SKM-1 treated with dmso at 0.1 percent for 144 hours (cell line): ENCODE results near the gene RNF20.
"Not testable (repeated sequence)": the region's sequence is repeated elsewhere in the genome, so short reads cannot be mapped to it uniquely, and the experiment has no call there.

Experiments
- DNase-seq: peaks from one replicate; lab custom pipeline; 2025; ENCODE audit not compliant: unreplicated experiment; lab: John Stamatoyannopoulos, UW

The RNF20 gene

DNA sequence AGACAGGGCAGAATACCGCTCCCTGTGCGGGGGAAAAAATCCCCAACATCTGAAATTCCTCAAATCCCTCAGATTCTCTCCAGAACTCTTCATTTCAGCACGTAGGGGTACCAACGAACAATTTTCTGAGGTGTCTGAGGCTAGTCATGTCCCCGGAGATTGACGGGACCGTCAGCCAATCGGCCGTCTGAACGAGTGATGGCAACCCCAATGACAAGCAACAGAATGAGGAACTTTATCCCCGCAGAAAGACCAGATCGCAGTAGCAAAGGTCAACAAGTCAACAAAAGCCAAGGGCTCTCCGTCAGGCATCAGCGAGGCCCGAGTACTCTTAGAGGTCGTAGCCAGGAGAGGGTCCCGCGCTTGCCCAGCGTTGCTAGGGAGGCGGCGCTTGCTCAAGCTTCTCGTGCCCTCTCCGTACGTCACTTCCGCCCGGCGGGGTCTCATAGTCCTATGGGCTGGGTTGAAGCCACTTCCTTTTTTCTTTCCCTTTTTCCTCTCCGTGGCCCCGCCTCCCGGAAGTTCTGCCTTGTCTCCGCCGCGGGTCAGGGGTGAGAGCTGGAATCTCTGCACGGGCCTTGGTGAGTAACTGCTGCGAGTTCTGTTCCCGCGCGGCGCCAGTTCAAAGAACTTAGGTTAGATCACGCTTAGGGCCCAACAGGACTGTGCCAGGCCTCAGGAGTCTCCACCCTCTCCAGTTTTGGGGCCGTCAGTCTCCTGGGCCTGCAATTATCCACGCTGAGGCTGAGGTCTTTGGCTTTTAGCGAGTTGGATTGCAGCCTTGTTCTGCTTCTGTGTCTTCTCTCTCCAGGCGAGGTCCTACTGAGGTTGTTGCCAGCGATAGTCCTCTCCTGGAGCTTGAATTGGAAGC is at the start of gene RNF20:
TSS of gene RNF20 (plus strand) at position 520 of the 871 bp plus-strand sequence. CDS start 1,571 bp downstream, outside the sequence.
- peak; percentile 86 for DNase-seq

DNA sequence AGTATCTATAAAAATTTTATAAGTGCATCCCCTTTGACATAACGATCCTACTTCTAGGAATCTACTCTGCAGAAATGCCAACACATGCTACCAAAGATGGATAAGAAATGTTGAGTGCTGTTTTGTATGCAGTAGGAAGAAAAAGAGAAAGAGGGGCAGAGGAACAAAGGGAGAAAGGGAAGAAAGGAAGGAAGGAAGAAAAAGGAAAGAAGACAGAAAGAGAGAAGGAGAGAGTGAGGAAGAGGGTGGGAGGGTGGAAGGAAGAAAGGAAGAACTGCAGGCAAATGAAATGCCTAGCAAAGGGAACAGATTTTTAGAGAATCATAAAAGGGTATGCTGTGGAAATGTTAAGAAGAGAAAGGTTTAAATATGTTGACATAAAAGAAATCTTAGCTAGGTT is 49.6 kb upstream of the RNF20 start:
- no peak for DNase-seq

DNA sequence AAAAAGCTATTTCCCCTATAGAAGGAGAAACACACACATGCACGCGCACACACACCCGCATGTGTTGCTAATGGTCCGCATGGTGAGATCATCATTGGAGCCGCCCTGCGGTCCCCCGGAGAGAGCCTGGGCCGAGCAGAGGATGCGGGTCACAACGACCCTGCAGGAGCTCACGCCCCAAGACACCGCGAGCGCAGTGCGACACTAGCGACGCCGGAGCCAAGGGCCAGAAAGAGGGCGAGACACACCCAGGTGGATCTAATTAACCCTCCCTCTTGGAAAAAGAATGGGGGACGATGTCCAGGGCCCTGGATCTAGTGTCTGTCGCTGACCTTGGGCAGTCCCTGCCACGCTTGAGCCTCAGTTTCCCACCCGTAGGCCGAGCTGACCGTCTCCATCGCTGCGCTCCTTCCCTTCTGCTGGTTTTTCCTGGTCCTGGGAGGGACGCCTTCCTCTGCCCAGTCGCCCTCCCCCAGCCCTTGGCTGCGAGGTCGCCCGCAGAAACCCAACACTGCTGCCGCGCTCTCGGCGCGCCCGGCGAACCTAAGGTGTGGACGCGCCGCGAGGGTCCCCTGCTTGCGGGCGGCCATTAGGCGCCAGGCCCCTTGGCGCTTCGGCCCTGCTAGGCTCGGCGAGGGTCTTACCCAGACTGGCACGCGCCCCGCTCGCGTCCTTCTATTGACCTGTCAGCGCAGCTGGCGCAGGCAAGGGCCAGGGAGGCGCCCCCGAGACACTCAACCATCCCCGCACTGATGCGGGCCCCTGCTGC is 47.5 kb upstream of the RNF20 start:
- DNase-seq: no peak

DNA sequence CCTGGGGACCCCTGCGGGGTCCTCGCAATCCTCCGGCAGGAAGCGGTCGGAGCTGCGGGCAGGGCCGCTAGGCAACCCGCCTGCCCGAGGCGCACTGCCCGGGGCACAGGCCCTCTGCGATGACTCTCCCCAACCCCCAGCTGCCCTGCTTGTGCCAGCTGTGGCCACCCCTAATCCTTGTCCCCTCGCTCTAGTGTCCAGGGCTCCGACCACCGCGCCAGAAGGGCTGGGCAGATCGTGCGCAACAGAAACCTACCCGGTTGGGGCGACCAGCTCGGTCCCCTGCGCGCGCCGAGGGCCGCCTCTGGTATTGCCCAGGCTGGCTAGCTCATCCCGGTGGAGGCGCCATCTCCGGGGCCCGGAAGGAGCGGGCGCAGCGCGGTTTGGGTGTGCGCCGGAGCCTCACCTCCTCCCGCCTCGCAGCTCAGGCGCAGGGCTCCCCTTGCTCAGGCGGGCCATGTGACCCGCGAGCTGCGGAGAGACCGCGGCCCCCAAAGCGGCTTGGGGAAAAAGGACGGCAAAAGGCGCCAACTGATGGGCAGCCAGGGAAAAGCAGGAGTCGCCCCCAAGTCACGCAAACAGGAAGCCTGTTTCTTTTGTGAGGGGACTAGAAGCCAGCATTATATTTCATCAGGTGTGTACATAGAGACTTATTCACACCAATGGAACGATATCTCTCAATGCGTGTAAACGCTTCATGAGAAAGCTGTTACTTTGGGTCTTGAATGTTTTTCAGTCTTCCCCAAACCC is 46.8 kb upstream of the RNF20 start:
- DNase-seq: no peak

DNA sequence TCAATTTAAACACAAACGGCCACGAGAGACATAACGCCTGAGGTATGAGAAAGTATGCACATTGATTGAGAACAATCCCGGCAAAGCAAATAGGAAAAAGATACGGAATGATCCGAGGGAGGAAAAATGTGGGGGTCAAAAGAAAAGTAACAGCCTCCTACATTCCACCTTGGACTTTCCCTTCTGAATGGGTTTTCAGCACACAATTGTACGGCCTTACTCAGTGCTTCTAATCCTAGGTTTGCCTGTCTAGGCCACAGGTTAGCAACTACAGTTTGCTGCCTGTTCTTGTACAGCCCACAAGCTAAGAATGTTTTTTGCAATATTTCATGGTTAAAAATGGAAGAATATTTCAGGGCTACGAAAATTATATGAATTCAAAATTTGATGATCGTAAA is 46.2 kb upstream of the RNF20 start:
- DNase-seq: no peak

DNA sequence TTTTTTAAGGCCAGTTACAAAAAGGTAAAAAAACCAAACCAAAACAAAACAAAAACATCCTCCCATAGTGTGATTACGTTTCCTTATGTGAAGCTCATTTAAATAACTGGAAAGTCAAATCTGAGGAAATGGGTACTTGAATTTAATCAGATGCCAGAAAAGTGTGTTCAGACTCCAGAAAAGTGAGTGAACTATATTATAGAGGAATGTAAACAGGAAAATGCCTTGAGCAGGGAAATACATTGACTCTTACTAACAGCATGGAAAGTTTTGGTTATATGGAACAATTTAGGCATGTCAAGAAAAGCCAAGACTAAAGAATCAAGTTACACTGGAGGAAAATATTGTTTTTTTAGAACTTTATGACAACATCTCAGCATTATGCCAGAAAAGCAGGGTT is 37.8 kb upstream of the RNF20 start:
- no peak for DNase-seq

DNA sequence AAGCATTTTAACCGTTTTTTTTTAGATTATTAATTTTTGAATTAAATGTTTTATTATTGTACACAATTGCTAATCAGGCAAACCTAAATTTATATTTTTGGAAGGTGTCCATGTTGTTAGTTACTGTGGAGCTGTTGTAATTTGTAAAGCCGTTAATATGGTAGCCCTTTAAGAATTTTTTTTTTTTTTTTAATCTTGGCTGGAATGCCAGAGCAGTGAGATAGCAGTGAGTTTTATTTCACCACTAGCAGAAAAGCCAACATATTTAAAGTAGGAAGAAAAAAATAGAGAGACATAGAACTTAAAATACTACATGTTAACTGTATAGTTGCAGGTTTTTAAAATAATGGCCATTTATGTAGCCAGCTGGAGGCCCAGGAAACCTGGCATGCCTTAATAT is 35.3 kb upstream of the RNF20 start:
- DNase-seq: no peak

DNA sequence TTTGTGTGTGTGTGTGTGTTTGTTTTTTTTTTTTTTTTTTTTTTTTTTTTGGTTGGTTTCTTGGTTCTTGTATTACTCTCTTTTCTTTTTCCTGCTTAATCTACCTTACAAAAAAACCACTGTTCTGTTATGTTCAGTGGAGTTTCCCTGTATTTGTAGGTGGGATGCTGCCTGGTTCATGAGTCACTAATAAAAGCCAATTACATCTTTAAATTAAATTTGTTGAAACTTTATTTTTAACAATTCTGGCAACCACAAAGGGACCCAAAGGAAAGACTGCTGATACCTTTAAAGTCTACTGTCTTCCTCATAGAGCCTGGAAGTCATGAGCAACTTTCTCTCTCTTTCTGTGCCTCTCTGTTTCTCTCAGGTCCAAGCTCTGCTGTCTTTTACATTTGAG is 29.5 kb upstream of the RNF20 start:
- DNase-seq: no peak

DNA sequence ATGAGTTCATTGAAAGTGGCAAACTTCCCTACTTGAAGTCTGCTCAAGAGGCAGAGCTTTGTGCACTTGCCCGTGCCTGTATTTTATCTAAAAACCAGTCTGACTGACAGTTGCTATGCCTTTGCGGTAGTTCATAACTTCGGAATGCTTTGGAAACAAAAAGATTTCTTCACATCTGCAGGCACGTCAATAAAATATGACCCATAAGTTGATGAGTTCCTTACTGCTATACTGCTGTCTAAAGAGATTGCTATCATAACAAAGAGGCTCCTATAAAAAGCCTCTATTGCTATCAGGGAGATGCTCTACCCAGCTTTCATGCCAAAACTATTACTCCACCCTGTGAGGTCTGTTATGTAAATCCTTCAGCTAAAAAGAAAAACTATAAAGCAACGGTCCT is 25.4 kb upstream of the RNF20 start:
- DNase-seq: no peak

- no peak for DNase-seq
These were observed 24.1 kb upstream of the RNF20 start for GRCh38 chr9:101509572-101509971.

DNA sequence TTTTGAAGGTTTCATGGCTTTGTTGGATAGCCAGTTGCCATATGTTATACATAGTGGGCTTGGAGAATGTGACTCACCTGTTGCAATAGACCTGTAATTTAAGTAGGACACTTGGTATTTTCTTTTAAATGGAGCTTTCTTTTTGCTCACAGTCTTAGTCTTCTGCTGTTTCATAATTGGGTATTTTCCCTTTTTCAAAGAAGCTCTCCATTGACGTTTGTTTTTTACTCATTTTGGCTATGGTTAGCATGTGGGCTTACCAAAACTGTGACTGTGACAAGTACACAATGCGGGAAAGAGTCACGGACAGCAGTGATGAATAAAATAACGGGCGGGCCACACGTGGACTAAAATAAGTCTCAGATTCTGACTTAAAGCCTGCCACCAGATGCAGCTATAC is 23.2 kb upstream of the RNF20 start:
- no peak for DNase-seq

DNA sequence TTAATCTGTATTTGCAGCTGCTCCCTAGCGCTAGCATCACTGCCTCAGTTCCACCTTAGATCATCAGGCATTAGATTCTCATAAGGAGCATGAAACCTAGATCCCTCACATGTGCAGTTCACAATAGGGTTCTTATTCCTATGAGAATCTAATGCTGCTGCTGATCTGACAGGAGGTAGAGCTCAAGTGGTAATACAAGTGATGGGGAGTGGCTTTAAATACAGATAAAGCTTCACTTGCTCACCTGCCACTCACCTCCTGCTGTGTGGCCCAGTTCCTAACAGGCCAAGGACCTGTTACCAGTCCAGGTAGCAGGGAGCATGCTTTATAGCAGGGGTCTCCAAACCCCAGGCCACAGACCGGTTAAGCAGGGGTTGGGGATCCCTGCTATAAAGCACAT is 22.6 kb upstream of the RNF20 start:
- no peak for DNase-seq

DNA sequence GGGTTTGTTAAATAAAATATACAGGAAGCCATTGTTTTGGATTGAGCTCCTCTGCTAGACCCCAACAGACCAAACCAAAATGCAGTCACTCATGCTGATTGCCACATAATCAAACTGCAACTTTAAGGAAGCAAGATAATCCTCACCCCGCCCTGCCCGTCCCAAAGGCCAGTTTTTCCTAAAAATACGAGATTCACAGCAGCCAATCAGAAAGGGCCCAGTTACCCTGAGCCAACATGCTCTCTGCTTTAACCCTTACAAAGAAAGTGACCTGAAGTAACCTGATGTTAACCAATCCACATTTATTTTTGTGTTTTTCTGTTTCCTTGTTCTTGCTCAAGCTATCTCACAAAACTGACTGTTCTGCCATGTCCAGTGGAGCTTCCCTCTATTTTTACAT is 21.5 kb upstream of the RNF20 start:
- peak; percentile 1 for DNase-seq

GRCh38 chr9:101513351-101513750 is 20.3 kb upstream of the RNF20 start:
- DNase-seq: no peak

GRCh38 chr9:101514071-101514470 is 19.6 kb upstream of the RNF20 start:
- no peak for DNase-seq

DNA sequence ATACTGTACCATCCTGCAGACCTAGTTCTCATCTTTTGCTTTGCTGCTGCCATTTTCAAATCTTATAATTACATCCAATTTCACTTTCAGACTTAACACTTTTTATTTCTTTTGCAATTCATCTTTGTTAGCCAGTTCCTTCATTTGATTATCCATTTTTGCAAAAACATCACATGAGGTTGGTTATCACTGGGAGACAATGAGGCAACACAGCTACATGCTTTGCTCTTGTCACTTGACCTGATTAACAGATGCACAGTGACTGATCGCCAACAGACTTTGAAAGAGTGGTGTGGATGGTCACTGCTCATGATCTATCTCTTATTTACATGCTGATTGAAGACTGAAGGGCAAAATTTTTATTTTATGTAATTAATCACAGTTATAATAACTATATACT is 17.0 kb upstream of the RNF20 start:
- DNase-seq: no peak

DNA sequence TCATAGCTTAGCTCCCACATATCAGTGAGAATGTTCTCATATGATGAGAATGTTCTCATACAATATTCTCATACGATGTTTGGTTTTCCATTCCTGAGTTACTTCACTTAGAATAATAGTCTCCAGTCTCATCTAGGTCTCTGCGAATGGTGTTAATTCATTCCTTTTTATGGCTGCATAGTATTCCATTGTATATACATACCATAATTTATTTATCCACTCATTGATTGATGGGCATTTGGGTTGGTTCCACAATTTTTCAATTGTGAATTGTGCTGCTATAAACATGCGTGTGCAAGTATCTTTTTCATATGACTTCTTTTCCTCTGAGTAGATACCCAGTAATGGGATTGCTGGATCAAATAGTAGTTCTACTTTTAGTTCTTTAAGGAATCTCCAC is 15.2 kb upstream of the RNF20 start:
- DNase-seq: not testable (repeated sequence)

- no peak for DNase-seq
These were observed 9.3 kb upstream of the RNF20 start for GRCh38 chr9:101524371-101524770.

GRCh38 chr9:101527066-101527465 is 6.6 kb upstream of the RNF20 start:
- DNase-seq: no peak

- no peak for DNase-seq
These were observed 5.6 kb upstream of the RNF20 start for GRCh38 chr9:101528015-101528414.

DNA sequence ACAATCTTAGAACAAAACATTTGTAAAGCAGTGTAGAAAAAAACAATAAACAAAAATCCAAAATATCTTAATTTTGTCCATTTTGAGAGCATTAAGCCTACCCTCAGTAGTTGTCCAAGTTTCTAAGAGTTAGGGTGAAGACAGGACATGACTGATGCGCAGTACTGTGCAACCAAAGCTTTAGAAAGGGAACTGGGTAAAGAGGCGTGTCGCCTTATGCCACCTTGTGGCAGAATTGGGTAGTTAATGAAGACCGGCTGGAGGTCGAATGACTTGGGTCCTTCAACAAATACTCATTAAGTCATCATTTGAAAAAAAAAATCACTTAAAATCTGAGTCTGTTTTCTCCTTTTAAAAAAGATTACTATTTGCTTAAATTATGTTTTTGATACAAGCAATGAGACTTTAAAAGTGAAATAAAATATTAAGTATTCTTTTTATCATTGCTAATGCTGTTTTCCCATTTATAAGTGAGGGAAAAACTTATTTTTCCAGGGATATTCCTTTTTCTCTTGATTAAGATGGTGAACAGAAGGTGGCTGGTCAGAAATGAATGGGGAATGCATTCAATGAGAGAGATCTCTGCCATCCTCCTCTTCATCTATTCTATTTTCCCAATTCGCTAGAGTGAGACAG is 3.5 kb upstream of the RNF20 start:
- peak; percentile 47 for DNase-seq
